IPS-18c (cell line): ENCODE results near the gene EIF3D.
"Not testable (repeated sequence)": the region's sequence is repeated elsewhere in the genome, so short reads cannot be mapped to it uniquely, and the experiment has no call there.

ENCODE experiments used
- H3K4me3 ChIP-seq: 2 replicates; pipeline ENCODE4 v1.7.0; 2013; ENCODE audit warnings: low read depth, mild to moderate bottlenecking, low read length, moderate library complexity; ENCODE audit not compliant: insufficient read depth
- H3K9me3 ChIP-seq: one replicate; pipeline ENCODE4 v1.6.1; 2013; ENCODE audit warnings: mild to moderate bottlenecking, low read length, moderate library complexity; ENCODE audit not compliant: control insufficient read depth, insufficient read depth

Gene EIF3D

GRCh38 chr22:36560001-36560400, 31.0 kb upstream of the EIF3D start:
- no peak overlapping the region for H3K4me3 ChIP-seq

GRCh38 chr22:36554098-36554497, 25.1 kb upstream of the EIF3D start:
- Histone ChIP-seq H3K9me3 (no peaks in the 10 kb centered on the region), H3K4me3 (no peak overlapping the region)

More at GRCh38 chr22:36560001-36560400, 31.0 kb upstream of the EIF3D start:
- H3K9me3 ChIP-seq, result no peaks in the 10 kb centered on the region

- Histone ChIP-seq H3K4me3 (no peak overlapping the region), H3K9me3 (no peaks in the 10 kb centered on the region)
Observed at GRCh38 chr22:36552289-36552688, 23.3 kb upstream of the EIF3D start.

GRCh38 chr22:36550701-36551495, 21.9 kb upstream of the EIF3D start:
- H3K9me3 ChIP-seq, result no peaks in the 10 kb centered on the region
- no peak overlapping the region for H3K4me3 ChIP-seq

- peaks cover 2% of the 10 kb centered on the region for H3K9me3 ChIP-seq
- H3K4me3 ChIP-seq, result no peak overlapping the region
Observed at GRCh38 chr22:36549033-36549432, 20.1 kb upstream of the EIF3D start.

- H3K4me3 ChIP-seq, result no peak overlapping the region
- H3K9me3 ChIP-seq, result peaks cover 2% of the 10 kb centered on the region
Observed at GRCh38 chr22:36548606-36549005, 19.6 kb upstream of the EIF3D start.

GRCh38 chr22:36546932-36547331, 18.0 kb upstream of the EIF3D start:
- Histone ChIP-seq H3K4me3 (no peak overlapping the region), H3K9me3 (peaks cover 2% of the 10 kb centered on the region)

GRCh38 chr22:36546092-36546804, 17.3 kb upstream of the EIF3D start:
- H3K9me3 ChIP-seq, result peaks cover 2% of the 10 kb centered on the region
- H3K4me3 ChIP-seq, result no peak overlapping the region

GRCh38 chr22:36544107-36544620, 15.2 kb upstream of the EIF3D start:
- H3K9me3 ChIP-seq, result peaks cover 2% of the 10 kb centered on the region
- H3K4me3 ChIP-seq, result no peak overlapping the region

- Histone ChIP-seq H3K4me3 (no peak overlapping the region), H3K9me3 (peaks cover 2% of the 10 kb centered on the region)
Observed at GRCh38 chr22:36541831-36542411, 13.0 kb upstream of the EIF3D start.

- H3K9me3 ChIP-seq, result peaks cover 2% of the 10 kb centered on the region
- no peak overlapping the region for H3K4me3 ChIP-seq
Observed at GRCh38 chr22:36540867-36541642, 12.1 kb upstream of the EIF3D start.

GRCh38 chr22:36538529-36538928, 9.6 kb upstream of the EIF3D start:
- Histone ChIP-seq H3K9me3 (no peaks in the 10 kb centered on the region), H3K4me3 (no peak overlapping the region)

- Histone ChIP-seq H3K4me3 (no peak overlapping the region), H3K9me3 (no peaks in the 10 kb centered on the region)
Observed at GRCh38 chr22:36536717-36537116, 7.8 kb upstream of the EIF3D start.

- H3K4me3 ChIP-seq, H3K9me3 ChIP-seq: not testable (repeated sequence)
Observed at GRCh38 chr22:36533320-36533719, 4.4 kb upstream of the EIF3D start.

GRCh38 chr22:36532466-36532865, 3.5 kb upstream of the EIF3D start:
- no peak overlapping the region for H3K4me3 ChIP-seq
- no peaks in the 10 kb centered on the region for H3K9me3 ChIP-seq

GRCh38 chr22:36528341-36528740, 625 bp downstream of the EIF3D start:
- Histone ChIP-seq H3K9me3 (no peaks in the 10 kb centered on the region), H3K4me3 (peak overlapping the region; percentile 98)

- no peak overlapping the region for H3K4me3 ChIP-seq
- no peaks in the 10 kb centered on the region for H3K9me3 ChIP-seq
Observed at GRCh38 chr22:36522662-36523061, 6.3 kb downstream of the EIF3D start.
